HepG2 (cell line): ENCODE data around the gene TTC19. TPM values are rescaled to one million over a fixed set of nuclear protein-coding genes. Genes with fewer than 3 reads are reported as not detected.

Source experiments
- ATF2 ChIP-seq: sonication (generic); formaldehyde crosslinking; IDR thresholded peaks from 2 replicates; pipeline ENCODE4 v1.4.0; 2020; ENCODE audit warnings: missing genetic modification reagents
- DMTF1 ChIP-seq: sonication (generic); formaldehyde crosslinking; IDR thresholded peaks from 2 replicates; pipeline ENCODE4 v1.4.0; 2020; ENCODE audit warnings: mild to moderate bottlenecking, missing genetic modification reagents
- ELF4 ChIP-seq: sonication (generic); formaldehyde crosslinking; IDR thresholded peaks from 2 replicates; pipeline ENCODE4 v1.5.0; 2020; ENCODE audit warnings: missing genetic modification reagents, mild to moderate bottlenecking, moderate library complexity, borderline replicate concordance
- FOXA3 ChIP-seq: IDR thresholded peaks from 2 replicates; pipeline ENCODE4 v1.6.1; 2016; ENCODE audit warnings: missing genetic modification reagents, missing compliant biosample characterization
- HES4 ChIP-seq: sonication (generic); formaldehyde crosslinking; IDR thresholded peaks from 2 replicates; pipeline ENCODE4 v1.9.0; 2021; ENCODE audit warnings: mild to moderate bottlenecking, missing genetic modification reagents, borderline replicate concordance
- MED1 ChIP-seq: sonication (generic); formaldehyde crosslinking; IDR thresholded peaks from 2 replicates; pipeline ENCODE4 v1.4.0; 2020; ENCODE audit warnings: missing genetic modification reagents
- MIXL1 ChIP-seq: IDR thresholded peaks from 2 replicates; pipeline ENCODE4 v1.6.1; 2016
- NAIF1 ChIP-seq: sonication (generic); formaldehyde crosslinking; IDR thresholded peaks from 2 replicates; pipeline ENCODE4 v1.5.0; 2020; ENCODE audit warnings: mild to moderate bottlenecking, missing genetic modification reagents, borderline replicate concordance
- RARA ChIP-seq: IDR thresholded peaks from 2 replicates; pipeline ENCODE4 v1.6.1; 2016; ENCODE audit warnings: missing genetic modification reagents, missing compliant biosample characterization
- SMAD9 ChIP-seq: sonication (generic); formaldehyde crosslinking; IDR thresholded peaks from 2 replicates; pipeline ENCODE4 v1.5.1; 2020; ENCODE audit warnings: mild to moderate bottlenecking, missing genetic modification reagents
- ZBTB25 ChIP-seq: IDR thresholded peaks from 2 replicates; pipeline ENCODE4 v1.6.1; 2018; ENCODE audit warnings: missing genetic modification reagents
- ZBTB26 ChIP-seq: IDR thresholded peaks from 2 replicates; pipeline ENCODE4 v1.6.1; 2016; ENCODE audit warnings: missing compliant biosample characterization, missing genetic modification reagents, borderline replicate concordance
- ZBTB34 ChIP-seq: sonication (generic); formaldehyde crosslinking; IDR thresholded peaks from 2 replicates; pipeline ENCODE4 v1.8.0; 2022; ENCODE audit warnings: mild to moderate bottlenecking, missing genetic modification reagents
- ZFP1 ChIP-seq: IDR thresholded peaks from 2 replicates; pipeline ENCODE4 v1.6.1; 2016
- ZGPAT ChIP-seq: IDR thresholded peaks from 2 replicates; pipeline ENCODE4 v1.6.1; 2016; ENCODE audit warnings: mild to moderate bottlenecking
- ZMAT5 ChIP-seq: sonication (generic); formaldehyde crosslinking; IDR thresholded peaks from 2 replicates; pipeline ENCODE4 v1.5.0; 2020; ENCODE audit warnings: mild to moderate bottlenecking, low read depth, missing genetic modification reagents, borderline replicate concordance
- ZNF121 ChIP-seq: sonication (generic); formaldehyde crosslinking; IDR thresholded peaks from 2 replicates; pipeline ENCODE4 v1.5.0; 2020; ENCODE audit warnings: mild to moderate bottlenecking, missing genetic modification reagents
- ZNF317 ChIP-seq: sonication (generic); formaldehyde crosslinking; IDR thresholded peaks from 2 replicates; pipeline ENCODE4 v1.5.0; 2020; ENCODE audit warnings: mild to moderate bottlenecking, missing genetic modification reagents
- ZNF354B ChIP-seq: sonication (generic); formaldehyde crosslinking; IDR thresholded peaks from 2 replicates; pipeline ENCODE4 v1.8.0; 2022; ENCODE audit warnings: mild to moderate bottlenecking, missing genetic modification reagents
- ZNF644 ChIP-seq: IDR thresholded peaks from 2 replicates; pipeline ENCODE4 v1.6.1; 2016; ENCODE audit warnings: low read depth
- ZNF678 ChIP-seq: sonication (generic); formaldehyde crosslinking; IDR thresholded peaks from 2 replicates; pipeline ENCODE4 v1.4.0; 2020; ENCODE audit warnings: mild to moderate bottlenecking, missing genetic modification reagents
- ZNF772 ChIP-seq: sonication (generic); formaldehyde crosslinking; IDR thresholded peaks from 2 replicates; pipeline ENCODE4 v1.5.0; 2020; ENCODE audit warnings: mild to moderate bottlenecking, missing genetic modification reagents
- polyA plus RNA-seq, 8 experiments: library from polyadenylated mRNA; depleted of rRNA in 3 of 8; stranded (reverse) in 7 of 8; unstranded in 1 of 8; fragments of >200 nt; fragmentation: Illumina TruSeq in 4 of 8; extraction: Trizol in 4 of 8; gene quantifications; 2 replicates each; pipeline versions ENCODE4 v1.2.1 to v1.2.3, GENCODE V29; 2011 to 2016; ENCODE audit warnings: low read depth in 4 of 8, missing spikeins in 1 of 8, mixed read lengths in 1 of 8; ENCODE audit not compliant: insufficient read depth in 1 of 8
- total RNA-seq, 5 experiments: library from RNA; depleted of rRNA; stranded (reverse); fragments of >200 nt; fragmentation: Illumina TruSeq; extraction: Trizol; gene quantifications; 2 replicates each; pipeline ENCODE4 v1.2.3, GENCODE V29; 2016; ENCODE audit warnings: low read depth in 1 of 5

The TTC19 gene
- total and polyA plus RNA-seq, 2 of the 13 experiments (the other 11 are each of a cell fraction or from before 2014, with no cell fraction given): 4.4 to 24.3 TPM

- peak; percentile 60; the same call in 1 of the 2 replicates for TF ChIP-seq ZBTB25 (CRISPR knock-in tag)
- peak; percentile 57 for TF ChIP-seq RARA (CRISPR knock-in tag)
- peak; percentile 100 for TF ChIP-seq ZNF121 (CRISPR knock-in tag)
- TF ChIP-seq ZNF678: no peak
- peak; percentile 86; the same call in 1 of the 2 replicates for TF ChIP-seq NAIF1 (CRISPR knock-in tag)
- no peak for TF ChIP-seq ELF4 (CRISPR knock-in tag)
- peak; percentile 86 for TF ChIP-seq MED1 (CRISPR knock-in tag)
- TF ChIP-seq HES4 (CRISPR knock-in tag): no peak
- TF ChIP-seq DMTF1 (CRISPR knock-in tag): no peak
- TF ChIP-seq SMAD9 (CRISPR knock-in tag): no peak
- no peak for TF ChIP-seq ZNF354B (CRISPR knock-in tag)
- no peak for TF ChIP-seq ZFP1 (CRISPR knock-in tag)
- peak; percentile 73; the same call in 1 of the 2 replicates for TF ChIP-seq MIXL1 (CRISPR knock-in tag)
- TF ChIP-seq ZNF772 (CRISPR knock-in tag): no peak
- 0 out of 2 replicates have a peak, but pooled peaks have one; percentile 14 for TF ChIP-seq ATF2 (CRISPR knock-in tag)
- no peak for TF ChIP-seq ZBTB34
- peak; percentile 81 for TF ChIP-seq FOXA3 (CRISPR knock-in tag)
- TF ChIP-seq ZGPAT (CRISPR knock-in tag): peak; percentile 50
- TF ChIP-seq ZMAT5 (CRISPR knock-in tag): no peak
- TF ChIP-seq ZNF317: no peak
- peak; percentile 30; the same call in 1 of the 2 replicates for TF ChIP-seq ZBTB26 (CRISPR knock-in tag)
- peak; percentile 56; the same call in 1 of the 2 replicates for TF ChIP-seq ZNF644 (CRISPR knock-in tag)
Observed at GRCh38 chr17:16040710-16041251, 41.2 kb downstream of the TTC19 start (continued).
